Nucleus accumbens (tissue), 56 donors: ENCODE measurements around the gene NQO1.

Experiments used
- DNase-seq, 56 donors: peaks; one replicate each; lab custom pipeline; 2025; lab: John Stamatoyannopoulos, UW

The NQO1 gene

GRCh38 chr16:69709456-69710084 is 16.8 kb downstream of the NQO1 start:
- DNase-seq, result no peak

GRCh38 chr16:69707920-69708683 is 18.3 kb downstream of the NQO1 start:
- no peak for DNase-seq

GRCh38 chr16:69706975-69707340 is 19.4 kb downstream of the NQO1 start:
- DNase-seq, result no peak

GRCh38 chr16:69706256-69706974 is 19.9 kb downstream of the NQO1 start:
- DNase-seq, result no peak

- DNase-seq, result no peak
Measured at GRCh38 chr16:69703638-69704037, 22.7 kb downstream of the NQO1 start.

GRCh38 chr16:69701866-69702265 is 24.5 kb downstream of the NQO1 start:
- DNase-seq, result no peak

- no peak for DNase-seq
Measured at GRCh38 chr16:69701452-69701851, 24.9 kb downstream of the NQO1 start.

GRCh38 chr16:69699915-69700314 is 26.4 kb downstream of the NQO1 start:
- DNase-seq, result no peak

- no peak for DNase-seq
Measured at GRCh38 chr16:69698404-69698803, 28.0 kb downstream of the NQO1 start.

- DNase-seq, result no peak
Measured at GRCh38 chr16:69693916-69694315, 32.4 kb downstream of the NQO1 start.

GRCh38 chr16:69691980-69692911 is 34.1 kb downstream of the NQO1 start:
- peak in 1 of 56 donors; percentile 18 for DNase-seq

- DNase-seq, result no peak
Measured at GRCh38 chr16:69688589-69688988, 37.8 kb downstream of the NQO1 start.

GRCh38 chr16:69680358-69680757 is 46.0 kb downstream of the NQO1 start:
- no peak for DNase-seq

GRCh38 chr16:69672998-69673713 is 53.2 kb downstream of the NQO1 start:
- DNase-seq, result no peak

- no peak for DNase-seq
Measured at GRCh38 chr16:69672315-69672997, 53.9 kb downstream of the NQO1 start.

- no peak for DNase-seq
Measured at GRCh38 chr16:69669577-69669976, 56.8 kb downstream of the NQO1 start.

- no peak for DNase-seq
Measured at GRCh38 chr16:69663846-69664245, 62.5 kb downstream of the NQO1 start.

GRCh38 chr16:69662901-69663300 is 63.5 kb downstream of the NQO1 start:
- DNase-seq, result no peak

- DNase-seq, result no peak
Measured at GRCh38 chr16:69660166-69660565, 66.2 kb downstream of the NQO1 start.
